Keratinocyte (primary cell): ENCODE data around the gene PIGZ. TPM values are rescaled to one million over a fixed set of nuclear protein-coding genes. Genes with fewer than 3 reads are reported as not detected.

Experiments
- DNase-seq: peaks from one replicate; pipeline ENCODE4 v3.0.0-alpha.2; 2011; ENCODE audit warnings: low read depth, missing footprints, low spot score
- FAIRE-seq: peaks from 2 replicates; lab custom pipeline; 2011; peaks lifted over from hg19 to GRCh38; lab: Jason Lieb, UNC
- H2AFZ ChIP-seq: 2 replicates; pipeline ENCODE4 v1.6.0; 2012; ENCODE audit warnings: low read length, control low read depth, inconsistent platforms; ENCODE audit not compliant: control insufficient read depth
- H3K27ac ChIP-seq: 2 replicates; pipeline ENCODE4 v1.5.1; 2011; ENCODE audit warnings: low read length; ENCODE audit not compliant: control insufficient read depth, insufficient read depth
- H3K27me3 ChIP-seq: 3 replicates; pipeline ENCODE4 v1.6.0; 2011; ENCODE audit warnings: low read length; ENCODE audit not compliant: control insufficient read depth, insufficient read depth; ENCODE audit errors: extremely low read depth
- H3K36me3 ChIP-seq, 2 experiments: 2 replicates in 1 of 2; 3 replicates in 1 of 2; pipeline ENCODE4 v1.5.1; 2011; ENCODE audit warnings: low read length in 2 of 2, mild to moderate bottlenecking in 1 of 2; ENCODE audit not compliant: control insufficient read depth in 2 of 2, insufficient read depth in 2 of 2; ENCODE audit errors: extremely low read depth in 1 of 2
- H3K4me1 ChIP-seq: 3 replicates; pipeline ENCODE4 v1.5.1; 2011; ENCODE audit warnings: low read length; ENCODE audit not compliant: control insufficient read depth, insufficient read depth; ENCODE audit errors: extremely low read depth
- H3K4me2 ChIP-seq: 3 replicates; pipeline ENCODE4 v1.6.0; 2011; ENCODE audit warnings: low read depth, low read length; ENCODE audit not compliant: control insufficient read depth, insufficient read depth; ENCODE audit errors: extremely low read depth
- H3K4me3 ChIP-seq, 3 experiments: fragments of 200-600 bp in 1 of 3; sonication (generic) in 1 of 3; 2 replicates in 2 of 3; 3 replicates in 1 of 3; pipeline ENCODE4 v1.5.1; 2011 to 2016; ENCODE audit warnings: low read length in 3 of 3, mild to moderate bottlenecking in 3 of 3, control low read depth in 2 of 3, inconsistent platforms in 1 of 3, low read depth in 1 of 3, mixed read lengths in 1 of 3, mixed run types in 1 of 3, moderate library complexity in 1 of 3; ENCODE audit not compliant: control insufficient read depth in 2 of 3, insufficient read depth in 2 of 3; ENCODE audit errors: extremely low read depth in 1 of 3
- H3K79me2 ChIP-seq: 2 replicates; pipeline ENCODE4 v1.6.0; 2012; ENCODE audit warnings: low read length; ENCODE audit not compliant: control insufficient read depth, insufficient read depth
- H3K9ac ChIP-seq: 3 replicates; pipeline ENCODE4 v1.6.0; 2011; ENCODE audit warnings: low read length; ENCODE audit not compliant: control insufficient read depth, insufficient read depth; ENCODE audit errors: extremely low read depth
- H3K9me1 ChIP-seq: 3 replicates; pipeline ENCODE4 v1.6.0; 2011; ENCODE audit warnings: low read length; ENCODE audit not compliant: control insufficient read depth, insufficient read depth; ENCODE audit errors: extremely low read depth
- H3K9me3 ChIP-seq: 2 replicates; pipeline ENCODE4 v1.5.1; 2012; ENCODE audit warnings: low read depth, low read length; ENCODE audit not compliant: control insufficient read depth
- H4K20me1 ChIP-seq: 3 replicates; pipeline ENCODE4 v1.6.0; 2011; ENCODE audit warnings: low read length; ENCODE audit not compliant: control insufficient read depth, insufficient read depth; ENCODE audit errors: extremely low read depth
- CTCF ChIP-seq, 3 experiments: IDR thresholded peaks in 1 of 3; conservative IDR thresholded peaks in 1 of 3; optimal IDR thresholded peaks in 1 of 3; 2 replicates in 2 of 3; 3 replicates in 1 of 3; pipeline versions ENCODE3 to v1.5.1; 2011; ENCODE audit warnings: low read length in 3 of 3, mild to moderate bottlenecking in 3 of 3, moderate library complexity in 2 of 3, control low read depth in 1 of 3, inconsistent platforms in 1 of 3; ENCODE audit not compliant: insufficient read depth in 2 of 3; ENCODE audit errors: extremely low read depth in 1 of 3
- EZH2 ChIP-seq: IDR thresholded peaks from one replicate; pipeline ENCODE4 v1.6.1; 2012; ENCODE audit warnings: inconsistent platforms, mild to moderate bottlenecking, low read length, moderate library complexity
- dilution Hi-C: fragments of 300-500 bp; cut with MboI; formaldehyde crosslinking; loops from one replicate; pipeline ENCODE4 v1.7.0; 2020; ENCODE audit warnings: low sequenced_read_pairs; ENCODE audit not compliant: extremely low pct_ligation_motif_present
- polyA plus RNA-seq, 5 experiments: library from polyadenylated mRNA; depleted of rRNA in 3 of 5; stranded (reverse) in 3 of 5; stranded (forward) in 1 of 5; unstranded in 1 of 5; fragments of >200 nt; gene quantifications; 1 replicate in 1 of 5; 2 replicates in 3 of 5; 3 replicates in 1 of 5; pipeline versions ENCODE4 v1.2.1 to v1.2.3, GENCODE V29; 2011 to 2012; ENCODE audit warnings: missing spikeins in 2 of 5, low read depth in 1 of 5, low replicate concordance in 1 of 5

PIGZ gene
- polyA plus RNA-seq, 1 donor (not counting 4 experiments of a cell fraction or from before 2014, with no cell fraction given): 1.4 TPM

- no peaks in the 10 kb centered on the region for H3K9me1 ChIP-seq
- no peaks in the 10 kb centered on the region for H3K27me3 ChIP-seq
- no peak overlapping the region for H3K27ac ChIP-seq
- no peak overlapping the region for H2AFZ ChIP-seq
- H3K36me3 ChIP-seq: peaks cover 22 to 48% of the 10 kb centered on the region in 2 experiments
- no peaks in the 10 kb centered on the region for H3K9me3 ChIP-seq
- no peak for TF ChIP-seq CTCF (optimal IDR thresholded peaks at IDR 0.05 in 1 of 3, IDR thresholded peaks at IDR 0.05 in 1 of 3, conservative IDR thresholded peaks at IDR 0.05 in 1 of 3; ENCODE audit: extremely low read depth in 1 of 3, insufficient read depth in 2 of 3, low read length in 3 of 3)
- TF ChIP-seq EZH2: no peak
- H3K4me1 ChIP-seq: peaks cover 7% of the 10 kb centered on the region
- H4K20me1 ChIP-seq: no peaks in the 10 kb centered on the region
- DNase-seq (no peak), FAIRE-seq (no peak)
- H3K4me2 ChIP-seq: no peak overlapping the region
- dilution Hi-C loops: no loop called here
- no peak overlapping the region for H3K9ac ChIP-seq
- peaks cover 50% of the 10 kb centered on the region for H3K79me2 ChIP-seq
- H3K4me3 ChIP-seq: no peak overlapping the region
These were observed 30.5 kb downstream of the PIGZ start for GRCh38 chr3:196938124-196938523.

- dilution Hi-C loops: no loop called here
- H3K4me1 ChIP-seq: peaks cover 6% of the 10 kb centered on the region
- H3K36me3 ChIP-seq: peaks cover 26 to 60% of the 10 kb centered on the region in 2 experiments
- no peak overlapping the region for H3K27ac ChIP-seq
- DNase-seq: no peak
- no peak for FAIRE-seq
- H3K9me1 ChIP-seq: no peaks in the 10 kb centered on the region
- no peaks in the 10 kb centered on the region for H4K20me1 ChIP-seq
- no peaks in the 10 kb centered on the region for H3K9me3 ChIP-seq
- no peak overlapping the region for H2AFZ ChIP-seq
- TF ChIP-seq EZH2 (no peak), CTCF (optimal IDR thresholded peaks at IDR 0.05 in 1 of 3, IDR thresholded peaks at IDR 0.05 in 1 of 3, conservative IDR thresholded peaks at IDR 0.05 in 1 of 3; ENCODE audit: extremely low read depth in 1 of 3, insufficient read depth in 2 of 3, low read length in 3 of 3) (no peak)
- peaks cover 35% of the 10 kb centered on the region for H3K79me2 ChIP-seq
- no peak overlapping the region for H3K4me3 ChIP-seq
- no peak overlapping the region for H3K4me2 ChIP-seq
- H3K27me3 ChIP-seq: no peaks in the 10 kb centered on the region
- no peak overlapping the region for H3K9ac ChIP-seq
These were observed 32.3 kb downstream of the PIGZ start for GRCh38 chr3:196936288-196936687.
